ENCODE data around the gene ESF1. TPM values are rescaled to one million over a fixed set of nuclear protein-coding genes. Genes with fewer than 3 reads are reported as not detected.

The ESF1 gene
- total and polyA plus RNA-seq, 2 experiments from 2014 or later, result 20.5 to 71.7 TPM

GRCh38 chr20:13684566-13685222 lies 100.0 kb downstream of the ESF1 start:
- Histone ChIP-seq H3K27ac (ENCODE audit: low read depth) (no peak overlapping the region), H3K9me2 (ENCODE audit: insufficient read depth) (peaks cover 3% of the 10 kb centered on the region), H4K20me1 (replicated peaks; ENCODE audit: insufficient read depth) (no peaks in the 10 kb centered on the region), H3K79me2 (replicated peaks; ENCODE audit: insufficient read depth) (no peaks in the 10 kb centered on the region), H3K27me3 (ENCODE audit: insufficient read depth) (no peaks in the 10 kb centered on the region), H3K4me3 (no peak overlapping the region), H3K36me3 (ENCODE audit: insufficient read depth) (no peaks in the 10 kb centered on the region), H3F3A (replicated peaks; ENCODE audit: low read depth) (no peaks in the 10 kb centered on the region), H3K4me2 (no peak overlapping the region), H3K4me1 (ENCODE audit: insufficient read depth) (no peaks in the 10 kb centered on the region), H2AFZ (peak overlapping the region; percentile 28; the same call in 1 of the 2 replicates)
- peaks cover 1% of the 10 kb centered on the region for H3K27me3 Mint-ChIP-seq (ENCODE audit: insufficient read depth, low read depth, poor library complexity)
- ATAC-seq (no peak), DNase-seq (ENCODE audit: low spot score) (no peak)
- no peaks in the 10 kb centered on the region for H3K36me3 Mint-ChIP-seq (ENCODE audit: low read depth)
- TF ChIP-seq CREB1 (CRISPR knock-in tag; IDR thresholded peaks at IDR 0.05; ENCODE audit: low read depth) (no peak), ZNF114 (CRISPR knock-in tag; IDR thresholded peaks at IDR 0.05) (no peak), REST (IDR thresholded peaks at IDR 0.05; ENCODE audit: unreplicated experiment) (no peak), POLR2AphosphoS5 (IDR thresholded peaks at IDR 0.05; ENCODE audit: low read depth) (no peak), STAT1 (IDR thresholded peaks at IDR 0.05; ENCODE audit: unreplicated experiment) (no peak)
- TF ChIP-seq, protein P1, sequence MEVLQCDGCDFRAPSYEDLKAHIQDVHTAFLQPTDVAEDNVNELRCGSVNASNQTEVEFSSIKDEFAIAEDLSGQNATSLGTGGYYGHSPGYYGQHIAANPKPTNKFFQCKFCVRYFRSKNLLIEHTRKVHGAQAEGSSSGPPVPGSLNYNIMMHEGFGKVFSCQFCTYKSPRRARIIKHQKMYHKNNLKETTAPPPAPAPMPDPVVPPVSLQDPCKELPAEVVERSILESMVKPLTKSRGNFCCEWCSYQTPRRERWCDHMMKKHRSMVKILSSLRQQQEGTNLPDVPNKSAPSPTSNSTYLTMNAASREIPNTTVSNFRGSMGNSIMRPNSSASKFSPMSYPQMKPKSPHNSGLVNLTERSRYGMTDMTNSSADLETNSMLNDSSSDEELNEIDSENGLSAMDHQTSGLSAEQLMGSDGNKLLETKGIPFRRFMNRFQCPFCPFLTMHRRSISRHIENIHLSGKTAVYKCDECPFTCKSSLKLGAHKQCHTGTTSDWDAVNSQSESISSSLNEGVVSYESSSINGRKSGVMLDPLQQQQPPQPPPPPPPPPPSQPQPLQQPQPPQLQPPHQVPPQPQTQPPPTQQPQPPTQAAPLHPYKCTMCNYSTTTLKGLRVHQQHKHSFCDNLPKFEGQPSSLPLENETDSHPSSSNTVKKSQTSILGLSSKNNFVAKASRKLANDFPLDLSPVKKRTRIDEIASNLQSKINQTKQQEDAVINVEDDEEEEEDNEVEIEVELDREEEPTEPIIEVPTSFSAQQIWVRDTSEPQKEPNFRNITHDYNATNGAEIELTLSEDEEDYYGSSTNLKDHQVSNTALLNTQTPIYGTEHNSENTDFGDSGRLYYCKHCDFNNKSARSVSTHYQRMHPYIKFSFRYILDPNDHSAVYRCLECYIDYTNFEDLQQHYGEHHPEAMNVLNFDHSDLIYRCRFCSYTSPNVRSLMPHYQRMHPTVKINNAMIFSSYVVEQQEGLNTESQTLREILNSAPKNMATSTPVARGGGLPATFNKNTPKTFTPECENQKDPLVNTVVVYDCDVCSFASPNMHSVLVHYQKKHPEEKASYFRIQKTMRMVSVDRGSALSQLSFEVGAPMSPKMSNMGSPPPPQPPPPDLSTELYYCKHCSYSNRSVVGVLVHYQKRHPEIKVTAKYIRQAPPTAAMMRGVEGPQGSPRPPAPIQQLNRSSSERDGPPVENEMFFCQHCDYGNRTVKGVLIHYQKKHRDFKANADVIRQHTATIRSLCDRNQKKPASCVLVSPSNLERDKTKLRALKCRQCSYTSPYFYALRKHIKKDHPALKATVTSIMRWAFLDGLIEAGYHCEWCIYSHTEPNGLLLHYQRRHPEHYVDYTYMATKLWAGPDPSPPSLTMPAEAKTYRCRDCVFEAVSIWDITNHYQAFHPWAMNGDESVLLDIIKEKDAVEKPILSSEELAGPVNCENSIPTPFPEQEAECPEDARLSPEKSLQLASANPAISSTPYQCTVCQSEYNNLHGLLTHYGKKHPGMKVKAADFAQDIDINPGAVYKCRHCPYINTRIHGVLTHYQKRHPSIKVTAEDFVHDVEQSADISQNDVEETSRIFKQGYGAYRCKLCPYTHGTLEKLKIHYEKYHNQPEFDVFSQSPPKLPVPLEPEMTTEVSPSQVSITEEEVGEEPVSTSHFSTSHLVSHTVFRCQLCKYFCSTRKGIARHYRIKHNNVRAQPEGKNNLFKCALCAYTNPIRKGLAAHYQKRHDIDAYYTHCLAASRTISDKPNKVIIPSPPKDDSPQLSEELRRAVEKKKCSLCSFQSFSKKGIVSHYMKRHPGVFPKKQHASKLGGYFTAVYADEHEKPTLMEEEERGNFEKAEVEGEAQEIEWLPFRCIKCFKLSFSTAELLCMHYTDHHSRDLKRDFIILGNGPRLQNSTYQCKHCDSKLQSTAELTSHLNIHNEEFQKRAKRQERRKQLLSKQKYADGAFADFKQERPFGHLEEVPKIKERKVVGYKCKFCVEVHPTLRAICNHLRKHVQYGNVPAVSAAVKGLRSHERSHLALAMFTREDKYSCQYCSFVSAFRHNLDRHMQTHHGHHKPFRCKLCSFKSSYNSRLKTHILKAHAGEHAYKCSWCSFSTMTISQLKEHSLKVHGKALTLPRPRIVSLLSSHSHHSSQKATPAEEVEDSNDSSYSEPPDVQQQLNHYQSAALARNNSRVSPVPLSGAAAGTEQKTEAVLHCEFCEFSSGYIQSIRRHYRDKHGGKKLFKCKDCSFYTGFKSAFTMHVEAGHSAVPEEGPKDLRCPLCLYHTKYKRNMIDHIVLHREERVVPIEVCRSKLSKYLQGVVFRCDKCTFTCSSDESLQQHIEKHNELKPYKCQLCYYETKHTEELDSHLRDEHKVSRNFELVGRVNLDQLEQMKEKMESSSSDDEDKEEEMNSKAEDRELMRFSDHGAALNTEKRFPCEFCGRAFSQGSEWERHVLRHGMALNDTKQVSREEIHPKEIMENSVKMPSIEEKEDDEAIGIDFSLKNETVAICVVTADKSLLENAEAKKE (CRISPR knock-in tag; IDR thresholded peaks at IDR 0.05), result no peak
- H3K27ac Mint-ChIP-seq, result no peak overlapping the region
- no peaks in the 10 kb centered on the region for H3K9me3 Mint-ChIP-seq
- no peaks in the 10 kb centered on the region for H3K4me1 Mint-ChIP-seq
- H3K4me3 Mint-ChIP-seq, result no peak overlapping the region
